ENCODE data around the gene ABTB1.

Gene ABTB1

DNA sequence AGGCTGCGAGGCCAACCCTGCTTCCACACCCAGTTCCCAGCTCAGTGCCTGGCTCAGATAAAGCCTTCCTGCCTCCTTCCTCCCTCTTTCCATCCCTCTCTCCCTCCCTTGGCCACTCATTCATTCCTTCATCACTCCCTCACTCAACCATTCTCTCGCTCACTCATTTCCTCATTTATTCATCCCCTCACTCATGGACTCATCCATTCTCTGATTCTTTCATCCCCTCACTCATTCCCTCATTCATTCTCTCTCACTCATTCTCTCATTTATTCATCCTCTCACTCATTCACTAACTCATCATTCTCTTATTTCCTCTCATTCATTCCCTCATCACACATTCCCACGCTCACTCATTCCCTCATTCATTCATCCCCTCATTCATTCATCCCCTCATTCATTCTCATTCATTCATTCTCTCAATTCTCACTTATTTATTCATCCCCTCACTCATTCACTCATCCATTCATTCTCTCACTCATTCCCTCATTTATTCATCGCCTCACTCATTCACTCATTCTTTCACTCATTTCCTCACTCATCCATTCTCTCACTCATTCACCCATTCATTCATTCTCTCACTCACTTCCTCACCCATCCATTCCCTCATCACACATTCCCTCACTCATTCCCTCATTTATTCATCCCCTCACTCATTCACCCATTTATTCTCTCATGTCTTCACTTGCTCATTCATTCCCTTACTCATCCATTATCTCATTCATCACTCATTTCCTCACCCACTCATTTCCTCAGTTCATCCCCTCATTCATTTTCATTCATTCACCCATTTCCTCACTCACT, 13.2 kb downstream of the ABTB1 start:
- no peak for DNase-seq (ENCODE audit: low spot score)
- TF ChIP-seq, protein P1, sequence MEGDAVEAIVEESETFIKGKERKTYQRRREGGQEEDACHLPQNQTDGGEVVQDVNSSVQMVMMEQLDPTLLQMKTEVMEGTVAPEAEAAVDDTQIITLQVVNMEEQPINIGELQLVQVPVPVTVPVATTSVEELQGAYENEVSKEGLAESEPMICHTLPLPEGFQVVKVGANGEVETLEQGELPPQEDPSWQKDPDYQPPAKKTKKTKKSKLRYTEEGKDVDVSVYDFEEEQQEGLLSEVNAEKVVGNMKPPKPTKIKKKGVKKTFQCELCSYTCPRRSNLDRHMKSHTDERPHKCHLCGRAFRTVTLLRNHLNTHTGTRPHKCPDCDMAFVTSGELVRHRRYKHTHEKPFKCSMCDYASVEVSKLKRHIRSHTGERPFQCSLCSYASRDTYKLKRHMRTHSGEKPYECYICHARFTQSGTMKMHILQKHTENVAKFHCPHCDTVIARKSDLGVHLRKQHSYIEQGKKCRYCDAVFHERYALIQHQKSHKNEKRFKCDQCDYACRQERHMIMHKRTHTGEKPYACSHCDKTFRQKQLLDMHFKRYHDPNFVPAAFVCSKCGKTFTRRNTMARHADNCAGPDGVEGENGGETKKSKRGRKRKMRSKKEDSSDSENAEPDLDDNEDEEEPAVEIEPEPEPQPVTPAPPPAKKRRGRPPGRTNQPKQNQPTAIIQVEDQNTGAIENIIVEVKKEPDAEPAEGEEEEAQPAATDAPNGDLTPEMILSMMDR (IDR thresholded peaks at IDR 0.05; ENCODE audit: extremely low read depth, insufficient read depth, missing control alignments): no peak
- in situ Hi-C loops (cut with MboI; ENCODE audit: low pct_unique_long_range_greater_than_20kb, low sequenced_read_pairs, unreplicated experiment): no loop called here

DNA sequence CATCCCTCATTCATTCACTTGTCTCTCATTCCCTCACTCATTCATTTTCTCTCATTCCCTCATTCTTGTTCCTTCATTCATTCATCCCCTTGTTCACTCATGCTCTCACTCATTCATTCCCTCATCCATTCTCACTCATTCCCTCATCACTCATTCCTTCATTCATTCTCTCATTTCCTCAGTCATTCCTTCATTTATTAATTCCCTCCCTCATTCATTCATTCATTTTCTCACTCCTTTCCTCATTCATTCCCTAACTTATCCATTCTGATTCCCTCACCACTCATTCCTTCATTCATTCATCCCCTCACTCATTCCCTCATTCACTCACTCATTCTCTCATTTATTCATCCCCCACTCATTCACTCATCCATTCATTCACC, 13.8 kb downstream of the ABTB1 start:
- in situ Hi-C loops (cut with MboI; ENCODE audit: low pct_unique_long_range_greater_than_20kb, low sequenced_read_pairs, unreplicated experiment): no loop called here
- TF ChIP-seq, protein P1 (IDR thresholded peaks at IDR 0.05; ENCODE audit: extremely low read depth, insufficient read depth, missing control alignments): no peak
- no peak for DNase-seq (ENCODE audit: low spot score)

DNA sequence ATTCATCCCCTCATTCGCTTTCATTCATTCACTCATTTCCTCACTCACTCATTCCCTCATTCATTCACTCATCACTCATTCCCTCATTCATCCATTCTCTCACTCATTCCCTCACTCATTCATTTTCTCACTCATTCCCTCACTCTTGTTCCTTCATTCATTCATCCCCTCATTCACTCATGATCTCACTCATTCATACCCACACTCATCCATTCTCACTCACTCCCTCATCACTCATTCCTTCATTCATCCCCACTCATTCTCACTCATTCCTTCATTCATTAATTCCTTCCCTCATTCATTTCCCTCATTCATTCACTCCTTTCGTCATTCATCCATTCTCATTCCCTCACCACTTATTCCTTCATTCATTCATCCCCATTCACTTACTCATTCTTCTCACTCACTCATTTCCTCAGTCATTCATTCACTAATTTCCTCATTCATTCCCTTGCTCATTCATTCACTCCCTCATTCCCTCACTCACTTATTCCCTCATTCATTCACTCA, 14.5 kb downstream of the ABTB1 start:
- in situ Hi-C loops (cut with MboI; ENCODE audit: low pct_unique_long_range_greater_than_20kb, low sequenced_read_pairs, unreplicated experiment): no loop called here
- no peak for DNase-seq (ENCODE audit: low spot score)
- TF ChIP-seq, protein P1 (IDR thresholded peaks at IDR 0.05; ENCODE audit: extremely low read depth, insufficient read depth, missing control alignments): no peak

DNA sequence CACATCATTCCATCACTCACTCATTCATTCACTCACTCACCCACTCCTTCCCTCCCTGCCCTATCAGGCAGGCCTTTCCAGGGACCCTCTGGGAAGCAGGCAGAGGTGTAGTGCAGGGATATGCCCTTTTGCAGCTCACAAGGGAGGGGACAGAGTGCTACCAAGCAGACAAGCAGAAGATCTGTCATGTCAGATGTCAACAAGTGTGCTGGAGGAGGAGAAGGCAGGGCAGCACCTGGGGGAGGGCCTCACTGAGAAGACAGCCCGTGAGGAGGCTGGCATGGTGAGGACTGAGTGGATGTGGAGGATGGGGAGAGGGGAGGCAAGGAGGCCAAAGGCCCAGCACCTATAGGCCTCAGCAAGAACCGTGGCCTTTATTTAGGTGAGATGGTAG, 15.3 kb downstream of the ABTB1 start:
- in situ Hi-C loops (cut with MboI; ENCODE audit: low pct_unique_long_range_greater_than_20kb, low sequenced_read_pairs, unreplicated experiment): no loop called here
- TF ChIP-seq, protein P1 (IDR thresholded peaks at IDR 0.05; ENCODE audit: extremely low read depth, insufficient read depth, missing control alignments): no peak
- DNase-seq (ENCODE audit: low spot score): no peak

DNA sequence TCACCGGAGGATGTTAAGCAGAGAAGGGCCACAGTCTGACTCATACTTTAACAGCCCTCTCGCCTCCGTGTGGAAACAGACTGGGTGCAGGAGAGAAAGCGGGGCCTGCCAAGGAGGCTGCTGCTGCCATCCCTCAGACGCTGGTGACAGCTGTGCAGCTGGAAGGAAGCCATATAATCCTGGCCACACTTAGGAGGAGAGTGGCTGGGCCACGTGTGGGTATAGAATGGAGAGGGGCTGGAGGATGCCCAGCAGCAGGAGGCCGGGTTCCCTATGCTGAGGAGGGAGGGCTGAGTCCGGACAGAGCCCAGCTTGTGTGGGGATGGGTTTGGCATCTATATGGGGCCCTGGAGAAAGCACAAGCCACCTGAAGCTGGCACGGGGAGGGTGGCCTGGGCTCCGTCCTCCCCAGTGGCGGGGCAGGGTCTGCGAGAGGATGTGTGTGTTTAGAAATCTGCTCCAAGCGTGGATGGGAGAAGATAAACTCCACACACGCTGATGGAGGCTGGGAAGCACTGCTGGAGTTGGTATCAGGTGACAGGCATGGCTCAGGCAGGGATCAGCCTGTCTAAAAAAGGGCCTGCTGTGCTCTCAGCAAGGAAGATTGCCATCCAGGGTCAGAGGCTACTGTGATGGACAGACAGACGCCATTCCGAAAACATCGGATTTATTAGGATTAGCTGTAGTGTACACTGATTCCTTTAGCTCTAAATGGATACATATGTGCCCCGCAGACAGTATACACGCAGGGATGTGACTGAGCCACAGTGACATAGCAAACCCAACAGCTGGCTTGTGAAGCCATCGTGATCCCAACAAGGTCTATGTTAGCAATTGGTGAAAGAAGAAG, 15.9 kb downstream of the ABTB1 start:
- in situ Hi-C loops (cut with MboI; ENCODE audit: low pct_unique_long_range_greater_than_20kb, low sequenced_read_pairs, unreplicated experiment): no loop called here
- TF ChIP-seq, protein P1 (IDR thresholded peaks at IDR 0.05; ENCODE audit: extremely low read depth, insufficient read depth, missing control alignments): no peak
- DNase-seq (ENCODE audit: low spot score): no peak

DNA sequence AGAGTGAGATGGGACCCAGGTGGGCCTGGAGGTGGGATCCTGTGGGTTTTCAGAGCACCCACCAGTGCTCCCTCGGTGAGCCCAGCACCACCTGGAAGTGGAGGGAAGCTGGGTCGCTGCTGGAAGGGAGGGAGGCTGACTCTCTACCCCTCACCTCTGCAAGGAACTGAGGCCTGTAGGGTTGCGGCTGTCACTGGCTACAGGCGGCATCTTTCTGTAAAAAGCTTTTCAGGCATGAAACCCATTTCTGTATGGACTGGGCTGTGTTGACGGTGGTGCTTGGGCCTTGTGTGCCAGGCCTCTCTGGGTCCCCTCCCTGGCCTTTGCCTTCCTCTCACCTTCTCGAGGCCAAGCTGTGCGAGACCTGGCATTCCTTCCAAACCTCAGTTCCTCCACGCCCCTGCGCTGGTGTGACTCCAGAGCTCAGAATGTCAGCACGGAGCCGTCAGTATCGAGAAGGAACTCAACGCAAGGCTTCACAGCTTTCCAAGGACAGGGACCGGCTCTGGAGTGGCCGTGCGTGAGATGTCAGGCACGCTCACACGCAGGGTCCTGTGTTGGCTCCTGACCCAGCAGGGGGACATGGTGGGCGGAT, 16.6 kb downstream of the ABTB1 start:
- TF ChIP-seq, protein P1 (IDR thresholded peaks at IDR 0.05; ENCODE audit: extremely low read depth, insufficient read depth, missing control alignments): no peak
- no peak for DNase-seq (ENCODE audit: low spot score)
- in situ Hi-C loops (cut with MboI; ENCODE audit: low pct_unique_long_range_greater_than_20kb, low sequenced_read_pairs, unreplicated experiment): no loop called here
